ENCODE measurements around the gene TMTC1. TPM values are rescaled to one million over a fixed set of nuclear protein-coding genes. Genes with fewer than 3 reads are reported as not detected.

The TMTC1 gene
- total RNA-seq, 2 experiments from 2014 or later, result not detected

DNA sequence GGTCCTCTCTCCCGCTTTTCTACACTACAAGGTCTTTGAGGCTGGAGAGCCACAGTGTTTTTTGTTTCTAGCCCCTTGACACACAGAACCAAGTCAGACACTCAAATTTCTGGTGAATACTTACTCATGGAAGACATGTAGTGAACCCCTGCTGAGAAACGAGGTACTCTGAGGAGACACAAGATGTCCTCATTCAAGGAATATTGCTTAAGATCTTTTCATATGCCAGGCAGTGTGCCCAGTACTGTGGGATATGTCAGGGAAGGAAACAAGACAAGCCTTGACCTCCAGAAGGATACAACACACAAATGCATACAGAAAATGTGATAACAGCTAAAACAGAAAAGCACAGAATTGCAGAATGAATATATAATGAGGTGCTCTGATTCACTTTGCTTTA lies 75.9 kb downstream of the TMTC1 start:
- Mint-ChIP-seq H3K4me1 (no peaks in the 10 kb centered on the region), H3K36me3 (ENCODE audit: low read depth) (no peaks in the 10 kb centered on the region), H3K27me3 (no peaks in the 10 kb centered on the region), H3K27ac (no peak overlapping the region), H3K9me3 (no peaks in the 10 kb centered on the region), H3K4me3 (no peak overlapping the region)
- POLR2A ChIA-PET, result no interaction called here
- DNase-seq, result no peak
- CTCF ChIA-PET, result no interaction called here

DNA sequence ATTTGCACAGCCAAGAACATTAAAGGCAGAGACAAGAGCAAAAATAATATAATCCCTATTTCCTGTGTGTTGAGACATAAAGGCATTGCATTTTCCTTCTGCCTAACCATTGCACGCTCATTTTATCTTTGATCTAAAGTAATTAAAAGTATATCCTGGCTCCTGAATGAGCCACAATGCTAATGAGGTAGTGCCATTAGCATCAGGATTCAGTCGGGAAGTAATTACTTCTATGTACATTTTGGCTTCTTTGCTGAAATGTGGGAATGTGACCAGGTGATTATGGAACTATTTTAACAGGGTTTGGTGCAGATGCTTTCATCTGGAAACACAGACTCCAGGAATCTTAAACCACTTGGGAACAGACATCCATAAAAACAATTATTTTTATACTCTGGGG lies 77.4 kb downstream of the TMTC1 start:
- POLR2A ChIA-PET, result no interaction called here
- Mint-ChIP-seq H3K9me3 (no peaks in the 10 kb centered on the region), H3K36me3 (ENCODE audit: low read depth) (no peaks in the 10 kb centered on the region), H3K27ac (no peak overlapping the region), H3K4me3 (no peak overlapping the region), H3K27me3 (no peaks in the 10 kb centered on the region), H3K4me1 (no peaks in the 10 kb centered on the region)
- DNase-seq, result no peak
- CTCF ChIA-PET, result no interaction called here

DNA sequence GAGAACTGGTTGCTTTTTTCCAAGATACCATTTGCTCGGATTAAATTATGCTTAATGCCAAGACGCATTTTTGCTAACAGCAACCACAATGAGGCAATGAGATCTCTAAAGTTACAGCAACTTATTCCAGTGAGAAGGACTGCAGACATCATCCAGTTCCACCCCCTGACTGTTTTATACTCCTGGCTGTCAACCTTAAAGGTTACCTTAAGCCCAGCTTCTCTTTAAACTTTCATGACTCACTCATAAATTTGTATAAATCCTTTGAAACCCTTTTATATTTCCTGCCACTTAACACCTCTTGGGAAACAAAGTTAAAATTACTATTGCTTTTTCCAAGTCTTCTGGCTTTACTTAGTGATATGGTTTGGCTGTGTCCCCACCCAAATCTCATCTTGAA lies 80.2 kb downstream of the TMTC1 start:
- no peaks in the 10 kb centered on the region for H3K36me3 Mint-ChIP-seq (ENCODE audit: low read depth)
- no peaks in the 10 kb centered on the region for H3K9me3 Mint-ChIP-seq
- no peaks in the 10 kb centered on the region for H3K4me1 Mint-ChIP-seq
- H3K27me3 Mint-ChIP-seq, result no peaks in the 10 kb centered on the region
- ChIA-PET POLR2A (no interaction called here), CTCF (no interaction called here)
- no peak overlapping the region for H3K4me3 Mint-ChIP-seq
- no peak for DNase-seq
- H3K27ac Mint-ChIP-seq, result no peak overlapping the region

DNA sequence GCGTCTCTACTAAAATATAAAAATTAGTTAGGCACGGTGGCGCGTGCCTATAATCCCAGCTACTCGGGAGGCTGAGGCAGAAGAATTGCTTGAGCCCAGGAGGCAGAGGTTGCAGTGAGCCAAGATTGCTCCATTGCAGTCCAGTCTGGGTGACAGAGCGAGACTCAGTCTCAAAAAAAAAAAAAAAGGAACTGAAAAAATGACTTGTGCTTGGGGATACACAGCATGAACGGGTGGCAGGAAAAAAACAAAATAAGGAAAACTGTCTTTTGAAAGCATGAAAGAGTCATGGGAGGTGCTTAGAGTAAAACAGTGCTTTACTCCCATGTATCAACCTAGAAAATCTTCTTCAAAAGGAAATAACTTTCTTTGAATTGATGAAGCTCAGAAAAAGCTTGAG lies 80.8 kb downstream of the TMTC1 start:
- POLR2A ChIA-PET, result no interaction called here
- H3K36me3 Mint-ChIP-seq (ENCODE audit: low read depth), result no peaks in the 10 kb centered on the region
- no peaks in the 10 kb centered on the region for H3K4me1 Mint-ChIP-seq
- H3K27ac Mint-ChIP-seq, result no peak overlapping the region
- CTCF ChIA-PET, result no interaction called here
- H3K27me3 Mint-ChIP-seq, result no peaks in the 10 kb centered on the region
- H3K9me3 Mint-ChIP-seq, result no peaks in the 10 kb centered on the region
- H3K4me3 Mint-ChIP-seq, result no peak overlapping the region
- no peak for DNase-seq

DNA sequence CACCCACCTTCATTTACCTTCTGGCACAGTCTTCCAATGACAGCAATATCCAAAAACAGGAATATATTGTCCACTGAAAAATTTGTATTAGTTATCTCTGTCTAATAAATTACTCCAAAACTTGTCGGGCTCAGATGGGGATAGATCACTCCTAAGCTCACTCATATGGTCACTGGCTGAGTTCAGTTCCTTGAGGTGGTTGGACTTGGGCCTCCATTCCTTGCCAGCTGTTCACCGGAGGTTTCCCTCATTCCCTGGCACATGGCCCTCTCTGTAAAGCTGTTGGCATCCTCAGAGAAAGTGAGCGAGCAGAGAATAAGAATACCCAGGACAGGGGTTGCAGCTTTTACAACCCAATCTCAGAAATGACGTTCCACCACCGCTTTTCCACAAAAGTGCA lies 81.5 kb downstream of the TMTC1 start:
- H3K27ac Mint-ChIP-seq, result no peak overlapping the region
- CTCF ChIA-PET, result no interaction called here
- POLR2A ChIA-PET, result no interaction called here
- no peaks in the 10 kb centered on the region for H3K4me1 Mint-ChIP-seq
- DNase-seq, result no peak
- H3K27me3 Mint-ChIP-seq, result no peaks in the 10 kb centered on the region
- H3K9me3 Mint-ChIP-seq, result no peaks in the 10 kb centered on the region
- no peaks in the 10 kb centered on the region for H3K36me3 Mint-ChIP-seq (ENCODE audit: low read depth)
- H3K4me3 Mint-ChIP-seq, result no peak overlapping the region

DNA sequence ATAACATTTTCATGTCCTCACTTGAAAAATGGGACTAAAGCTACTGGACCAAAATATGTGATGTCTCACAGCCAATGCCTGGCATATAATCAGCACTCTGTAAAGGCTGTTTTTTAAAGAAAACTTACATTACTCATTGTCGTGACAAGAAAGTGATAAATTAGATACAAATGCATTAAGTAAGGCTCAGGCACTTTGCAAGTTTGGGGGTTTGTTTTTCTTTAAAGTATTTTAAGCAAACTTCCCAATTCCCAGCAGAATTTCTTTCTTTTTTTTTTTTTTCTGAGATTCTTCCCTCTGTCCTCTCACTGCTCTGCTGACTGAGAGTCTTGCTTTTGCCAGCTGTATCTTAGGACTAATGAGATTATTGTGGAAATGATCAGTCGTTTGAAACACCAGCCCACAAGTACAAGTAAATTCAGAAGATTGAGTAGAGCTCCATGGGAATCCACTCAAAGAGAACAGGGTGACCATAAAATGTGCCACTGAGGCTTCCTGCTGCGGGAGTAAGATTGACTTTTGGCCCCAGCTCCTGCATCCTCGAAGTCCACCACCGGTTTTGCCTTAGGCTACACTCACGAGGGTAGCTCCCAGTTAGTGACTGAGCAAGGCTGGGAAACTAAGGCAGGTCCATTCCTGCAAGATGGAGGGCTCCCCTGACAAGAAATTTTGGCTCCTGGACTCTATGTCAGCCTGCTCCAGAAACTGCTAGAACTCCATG lies 82.8 kb downstream of the TMTC1 start:
- Mint-ChIP-seq H3K27me3 (no peaks in the 10 kb centered on the region), H3K27ac (no peak overlapping the region), H3K4me3 (no peak overlapping the region), H3K36me3 (ENCODE audit: low read depth) (no peaks in the 10 kb centered on the region), H3K9me3 (no peaks in the 10 kb centered on the region), H3K4me1 (no peaks in the 10 kb centered on the region)
- CTCF ChIA-PET, result interaction anchor here (0.6 kb wide), 1 partner anchor 1067 kb away, joined by 3 read pairs; no protein-coding TSS in a partner anchor
- DNase-seq, result no peak
- POLR2A ChIA-PET, result no interaction called here

DNA sequence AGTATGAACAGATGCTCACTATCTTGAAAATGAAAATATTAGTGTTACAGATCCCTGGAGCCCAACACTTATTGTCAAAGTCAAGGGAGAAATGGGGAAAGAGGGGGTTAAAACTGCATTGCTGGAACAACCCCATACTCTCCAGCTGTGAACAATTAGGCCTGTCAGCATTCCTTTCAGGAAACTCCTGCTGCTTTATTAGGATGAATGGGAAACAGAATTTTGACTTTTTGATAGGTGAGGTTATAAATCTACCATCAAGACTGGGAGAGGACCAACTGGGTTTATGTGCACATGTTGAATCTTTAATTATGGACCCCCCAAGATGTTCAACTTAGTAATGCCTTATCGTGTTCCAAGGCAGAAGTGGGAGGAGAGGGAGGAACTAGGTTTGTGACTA lies 85.0 kb downstream of the TMTC1 start:
- H3K36me3 Mint-ChIP-seq (ENCODE audit: low read depth), result no peaks in the 10 kb centered on the region
- H3K27ac Mint-ChIP-seq, result no peak overlapping the region
- H3K4me1 Mint-ChIP-seq, result no peaks in the 10 kb centered on the region
- H3K9me3 Mint-ChIP-seq, result no peaks in the 10 kb centered on the region
- POLR2A ChIA-PET, result no interaction called here
- no peak overlapping the region for H3K4me3 Mint-ChIP-seq
- DNase-seq, result no peak
- CTCF ChIA-PET, result no interaction called here
- H3K27me3 Mint-ChIP-seq, result no peaks in the 10 kb centered on the region

DNA sequence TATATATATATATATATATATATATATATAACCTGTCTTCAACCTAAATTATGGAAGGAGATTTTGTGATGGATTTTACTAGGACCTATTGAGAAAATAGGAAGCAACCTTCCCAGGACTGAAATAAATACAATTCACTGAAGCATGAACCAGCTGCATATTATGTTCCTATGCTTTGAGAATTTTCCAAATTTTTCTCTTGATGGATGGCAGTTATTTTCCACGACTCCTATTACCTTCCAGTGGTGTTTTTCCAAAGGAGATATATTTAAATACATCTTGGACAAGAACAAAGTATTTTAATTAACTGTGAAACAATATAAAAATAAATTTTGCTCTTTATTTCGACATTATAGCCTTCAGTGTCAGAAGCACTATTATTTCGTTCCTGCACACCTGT lies 87.9 kb downstream of the TMTC1 start:
- Mint-ChIP-seq H3K27me3 (peaks cover 5% of the 10 kb centered on the region), H3K4me1 (no peaks in the 10 kb centered on the region), H3K4me3 (no peak overlapping the region), H3K36me3 (ENCODE audit: low read depth) (no peaks in the 10 kb centered on the region), H3K9me3 (no peaks in the 10 kb centered on the region), H3K27ac (no peak overlapping the region)
- ChIA-PET POLR2A (no interaction called here), CTCF (no interaction called here)
- no peak for DNase-seq

DNA sequence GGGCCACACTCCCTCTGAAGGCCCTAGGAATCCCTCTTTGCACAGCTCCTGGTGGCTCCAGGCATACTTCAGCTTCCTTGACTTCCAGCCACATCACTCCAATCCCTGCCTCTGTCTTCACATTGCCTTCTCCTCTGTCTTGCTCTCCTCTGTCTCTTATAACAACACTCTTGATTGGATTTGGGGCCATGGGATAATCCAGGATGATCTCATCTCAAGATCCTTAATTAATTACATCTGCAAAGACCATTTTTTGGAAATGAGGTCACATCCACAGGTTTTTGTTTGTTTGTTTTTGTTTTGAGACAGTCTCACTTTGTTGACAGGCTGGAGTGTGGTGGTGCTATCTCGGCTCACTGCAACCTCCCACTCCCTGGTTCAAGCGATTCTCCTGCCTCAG lies 88.7 kb downstream of the TMTC1 start:
- Mint-ChIP-seq H3K27me3 (peaks cover 5% of the 10 kb centered on the region), H3K4me1 (no peaks in the 10 kb centered on the region), H3K27ac (no peak overlapping the region), H3K36me3 (ENCODE audit: low read depth) (no peaks in the 10 kb centered on the region), H3K4me3 (no peak overlapping the region), H3K9me3 (no peaks in the 10 kb centered on the region)
- DNase-seq, result no peak
- POLR2A ChIA-PET, result no interaction called here
- CTCF ChIA-PET, result no interaction called here

DNA sequence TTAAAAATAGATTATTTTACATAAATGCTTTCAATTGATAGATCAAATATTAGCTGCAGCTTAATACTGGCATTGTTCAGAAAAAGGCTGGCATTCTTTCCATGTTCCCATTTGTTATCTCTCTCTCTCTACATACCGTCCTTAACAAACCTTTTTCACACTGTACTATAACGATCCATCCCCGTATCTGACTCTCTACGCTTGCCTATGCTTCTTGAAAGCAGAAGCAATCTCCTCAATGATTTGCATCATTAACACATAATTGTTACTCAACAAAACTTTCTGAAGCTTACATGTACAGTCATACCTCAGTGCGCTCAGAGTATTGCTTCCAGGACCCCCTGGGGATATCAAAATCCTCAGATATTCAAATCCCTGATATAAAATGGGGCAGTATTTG lies 89.7 kb downstream of the TMTC1 start:
- POLR2A ChIA-PET, result no interaction called here

DNA sequence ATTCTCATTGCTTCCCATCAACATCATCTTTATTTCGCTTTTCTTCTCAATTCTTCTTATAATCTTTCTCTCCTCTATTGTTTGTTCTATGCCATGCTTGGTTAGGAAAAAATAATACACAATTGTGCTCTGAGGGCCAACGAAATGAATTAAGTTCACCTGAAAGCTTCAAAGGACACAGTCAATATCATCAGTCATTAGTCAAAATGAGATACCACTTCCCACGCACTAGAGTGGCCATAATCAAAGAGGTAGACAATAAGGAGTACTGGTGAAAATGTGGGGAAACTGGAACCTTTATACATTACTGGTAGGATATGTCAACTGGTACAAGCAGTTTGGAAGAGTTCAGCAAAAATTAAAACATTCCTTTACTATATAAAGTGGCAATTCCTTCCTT lies 91.5 kb downstream of the TMTC1 start:
- POLR2A ChIA-PET, result no interaction called here
- Mint-ChIP-seq H3K4me3 (no peak overlapping the region), H3K27ac (no peak overlapping the region), H3K9me3 (no peaks in the 10 kb centered on the region), H3K27me3 (peaks cover 5% of the 10 kb centered on the region), H3K4me1 (no peaks in the 10 kb centered on the region), H3K36me3 (ENCODE audit: low read depth) (no peaks in the 10 kb centered on the region)
- CTCF ChIA-PET, result no interaction called here
- no peak for DNase-seq

More for the DNA sequence above, 89.7 kb downstream of the TMTC1 start:
- Mint-ChIP-seq H3K4me1 (no peaks in the 10 kb centered on the region), H3K27me3 (peaks cover 5% of the 10 kb centered on the region), H3K27ac (no peak overlapping the region), H3K36me3 (ENCODE audit: low read depth) (no peaks in the 10 kb centered on the region), H3K9me3 (no peaks in the 10 kb centered on the region), H3K4me3 (no peak overlapping the region)
- DNase-seq, result no peak
- CTCF ChIA-PET, result no interaction called here

DNA sequence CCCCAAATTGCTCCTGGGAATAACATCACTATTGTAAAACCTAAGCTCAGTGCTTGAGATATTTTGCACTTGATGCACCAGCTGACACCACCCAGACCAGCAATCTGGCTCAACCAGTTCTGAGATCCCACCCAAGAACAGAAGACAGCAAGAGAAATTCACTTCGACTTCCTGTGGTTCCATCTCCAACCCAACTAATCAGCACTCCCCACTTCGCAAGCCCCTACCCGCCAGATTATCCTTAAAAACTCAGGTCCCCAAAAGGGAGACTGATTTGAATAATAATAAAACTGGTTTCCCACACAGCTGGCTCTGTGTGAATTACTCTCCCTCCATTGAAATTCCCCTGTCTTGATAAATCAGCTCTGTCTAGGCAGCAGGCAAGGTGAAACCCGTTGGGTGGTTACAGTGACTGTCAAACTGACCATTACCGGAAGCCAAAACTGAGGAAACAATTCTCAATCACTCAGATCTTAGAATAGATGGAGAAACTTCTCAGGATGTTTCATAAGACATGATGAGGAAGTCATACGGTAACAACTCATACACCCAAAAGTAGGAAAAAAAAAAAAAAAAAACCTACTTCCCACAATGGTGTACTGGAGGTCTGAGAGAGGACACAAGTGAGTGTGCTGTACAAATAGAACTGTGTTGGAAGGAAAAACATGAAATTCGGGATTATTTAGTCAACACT lies 92.4 kb downstream of the TMTC1 start:
- Mint-ChIP-seq H3K4me3 (no peak overlapping the region), H3K27ac (no peak overlapping the region), H3K9me3 (no peaks in the 10 kb centered on the region), H3K36me3 (ENCODE audit: low read depth) (no peaks in the 10 kb centered on the region), H3K4me1 (no peaks in the 10 kb centered on the region), H3K27me3 (peaks cover 5% of the 10 kb centered on the region)
- no peak for DNase-seq
- ChIA-PET POLR2A (no interaction called here), CTCF (no interaction called here)

DNA sequence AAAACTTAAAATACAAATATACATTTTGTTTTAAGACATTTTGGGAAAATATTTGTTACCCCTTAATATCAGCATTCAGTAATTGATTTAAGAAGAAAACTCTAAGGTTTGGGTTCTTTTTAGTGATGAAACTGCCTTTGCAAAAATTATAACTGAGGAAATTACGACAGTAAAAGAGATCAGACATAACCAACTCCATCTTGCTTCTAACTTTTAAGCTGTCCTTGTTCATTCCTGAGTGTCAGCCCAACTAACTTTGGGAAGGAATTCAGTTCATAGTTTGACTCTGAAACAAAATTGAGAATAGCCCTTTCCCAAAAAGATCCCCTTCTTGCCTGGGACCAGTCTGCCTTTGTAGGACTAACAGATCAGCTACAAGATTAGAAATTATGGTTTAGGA lies 93.0 kb downstream of the TMTC1 start:
- H3K27ac Mint-ChIP-seq, result no peak overlapping the region
- H3K27me3 Mint-ChIP-seq, result peaks cover 5% of the 10 kb centered on the region
- no peaks in the 10 kb centered on the region for H3K4me1 Mint-ChIP-seq
- H3K9me3 Mint-ChIP-seq, result no peaks in the 10 kb centered on the region
- ChIA-PET POLR2A (no interaction called here), CTCF (no interaction called here)
- H3K4me3 Mint-ChIP-seq, result no peak overlapping the region
- H3K36me3 Mint-ChIP-seq (ENCODE audit: low read depth), result no peaks in the 10 kb centered on the region
- DNase-seq, result no peak

DNA sequence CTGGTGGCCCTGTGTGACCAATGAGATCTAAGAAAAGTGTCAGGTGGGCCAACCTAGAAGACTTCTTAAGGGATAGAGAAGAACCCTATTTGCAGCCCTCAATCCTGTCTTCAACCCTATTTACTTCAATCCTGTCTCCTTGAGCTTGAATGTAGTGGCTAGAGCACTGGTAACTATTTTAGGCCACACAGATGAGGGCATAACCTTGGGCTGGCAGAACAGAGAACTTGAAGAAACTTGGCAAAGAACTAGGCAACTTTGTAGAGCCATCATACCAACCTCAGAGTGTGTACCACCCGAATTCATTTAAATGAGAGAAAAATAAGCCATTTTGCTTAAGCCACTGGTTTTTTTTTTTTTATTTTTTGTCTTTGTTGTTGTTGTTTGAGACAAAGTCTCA lies 94.8 kb downstream of the TMTC1 start:
- ChIA-PET POLR2A (no interaction called here), CTCF (no interaction called here)

More for the DNA sequence above, 94.8 kb downstream of the TMTC1 start:
- peaks cover 7% of the 10 kb centered on the region for H3K27me3 Mint-ChIP-seq
- H3K4me1 Mint-ChIP-seq, result no peaks in the 10 kb centered on the region
- no peaks in the 10 kb centered on the region for H3K9me3 Mint-ChIP-seq
- no peak overlapping the region for H3K27ac Mint-ChIP-seq
- DNase-seq, result no peak
- no peaks in the 10 kb centered on the region for H3K36me3 Mint-ChIP-seq (ENCODE audit: low read depth)
- H3K4me3 Mint-ChIP-seq, result no peak overlapping the region
